Left ventricle myocardium superior (tissue), 1 donor: ENCODE data around the gene BCL7C. TPM values are rescaled to one million over a fixed set of nuclear protein-coding genes. Genes with fewer than 3 reads are reported as not detected.
"Not testable (repeated sequence)": the region's sequence is repeated elsewhere in the genome, so short reads cannot be mapped to it uniquely, and the experiment has no call there.

Source experiments
- ATAC-seq: fragments of 200-7000 bp; cut with Tn5 transposase; one replicate; pipeline ENCODE4 v1.9.1; 2020; ENCODE audit warnings: mild to moderate bottlenecking, moderate library complexity
- DNase-seq: peaks from one replicate; pipeline ENCODE4 v3.0.0-alpha.2; 2020
- intact Hi-C: fragments of 100-400 bp; cut with micrococcal nuclease; formaldehyde crosslinking; loops from one replicate; pipeline ENCODE4 v1.11.0; 2022
- long read RNA-seq: library from polyadenylated mRNA; unstranded; transcript quantifications from one replicate; pipeline ENCODE4 v2.0.0, GENCODE V29; 2021
- total RNA-seq: library from RNA; stranded (reverse); fragmentation: NEBNext Ultra II Directional; extraction: Animal tissue kit (Norgen Biotek cat#: 25700); gene quantifications from one replicate; pipeline ENCODE4 v1.2.1, GENCODE V29; 2021
- donor health status: DM: no; HTN: yes; CAD: no; lungs with severe emphysema.

The BCL7C gene
- total RNA-seq: 29.6 TPM
- long read RNA-seq, transcript BCL7C-202 (6 exons, 2,409 nt): minor isoform, 6 of 109 reads
- long read RNA-seq, transcript BCL7C-203 (6 exons, 1,603 nt): minor isoform, 30 of 109 reads
- long read RNA-seq, transcript BCL7C-201 (6 exons, 1,740 nt): major isoform, 47 of 109 reads
- long read RNA-seq, partial matches to known transcripts: 10 of 109 reads
- long read RNA-seq, other reads (novel, unspliced or antisense): 16 of 109 reads

DNA sequence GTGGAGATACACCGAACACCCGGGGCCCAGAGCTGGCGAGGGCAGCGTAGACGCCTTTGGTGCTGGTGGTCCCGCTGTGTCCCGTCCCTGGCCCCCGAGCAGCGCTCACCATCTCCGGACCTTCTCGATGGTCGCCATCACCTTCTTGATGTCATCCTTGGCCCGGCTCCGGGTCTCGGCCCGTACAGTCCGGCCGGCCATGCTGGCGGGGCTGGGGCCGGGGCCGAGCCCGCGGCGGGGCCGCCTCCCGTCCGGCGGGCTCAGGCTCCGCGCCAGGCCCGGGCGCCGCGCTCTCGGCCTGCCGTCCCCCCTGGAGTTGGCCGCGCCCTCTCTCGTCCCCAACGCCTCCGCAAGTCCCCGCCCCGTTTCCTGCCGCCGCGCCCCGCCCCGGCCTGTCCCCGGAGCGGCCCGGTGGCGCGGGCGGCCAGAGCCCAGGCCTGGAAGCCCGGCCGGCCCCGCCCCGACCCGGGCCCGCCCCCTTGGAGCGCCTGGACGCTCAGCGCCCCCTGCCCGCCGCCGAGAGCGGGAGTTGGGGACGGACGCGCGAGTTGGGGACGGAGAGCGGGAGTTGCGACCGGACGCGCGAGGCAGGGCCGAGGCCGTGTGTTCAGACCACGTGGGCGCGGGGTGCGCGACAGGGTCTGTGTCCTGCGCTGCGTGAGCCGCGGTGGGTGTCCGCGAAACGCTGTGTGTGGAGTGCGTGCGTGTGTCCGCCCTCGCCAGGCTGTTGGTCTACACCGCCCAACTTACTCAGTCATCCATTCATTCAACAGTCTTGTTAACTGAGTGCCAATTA lies at the start of gene BCL7C:
Gene BCL7C (minus strand): TSS at position 334 of the 796 bp plus-strand sequence. CDS start 133 bp downstream, at position 201.
- intact Hi-C loops: no loop called here

DNA sequence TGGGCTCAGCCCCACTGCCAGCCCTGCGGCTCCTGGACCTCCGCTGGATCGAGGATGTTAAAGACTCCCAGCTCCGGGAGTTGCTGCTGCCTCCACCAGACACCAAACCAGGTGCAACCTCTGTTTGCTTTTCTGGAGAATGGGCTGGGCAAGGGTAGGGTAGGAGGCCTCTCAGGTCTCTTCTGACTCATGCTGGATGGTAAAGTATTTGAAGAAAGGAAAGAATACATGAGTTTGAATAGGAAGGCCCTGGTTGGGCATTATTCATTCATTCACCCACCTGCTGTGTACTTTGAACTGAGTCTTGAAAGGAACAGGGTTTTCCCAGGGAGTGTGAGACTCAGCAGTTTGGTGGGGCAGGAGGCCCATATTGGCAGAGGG lies 48.5 kb upstream of the BCL7C start:
- no peak for ATAC-seq
- intact Hi-C loops: no loop called here
- DNase-seq: no peak

More for the DNA sequence above, at the start of gene BCL7C:
- DNase-seq: peak; percentile 97
- ATAC-seq: peak; percentile 82

DNA sequence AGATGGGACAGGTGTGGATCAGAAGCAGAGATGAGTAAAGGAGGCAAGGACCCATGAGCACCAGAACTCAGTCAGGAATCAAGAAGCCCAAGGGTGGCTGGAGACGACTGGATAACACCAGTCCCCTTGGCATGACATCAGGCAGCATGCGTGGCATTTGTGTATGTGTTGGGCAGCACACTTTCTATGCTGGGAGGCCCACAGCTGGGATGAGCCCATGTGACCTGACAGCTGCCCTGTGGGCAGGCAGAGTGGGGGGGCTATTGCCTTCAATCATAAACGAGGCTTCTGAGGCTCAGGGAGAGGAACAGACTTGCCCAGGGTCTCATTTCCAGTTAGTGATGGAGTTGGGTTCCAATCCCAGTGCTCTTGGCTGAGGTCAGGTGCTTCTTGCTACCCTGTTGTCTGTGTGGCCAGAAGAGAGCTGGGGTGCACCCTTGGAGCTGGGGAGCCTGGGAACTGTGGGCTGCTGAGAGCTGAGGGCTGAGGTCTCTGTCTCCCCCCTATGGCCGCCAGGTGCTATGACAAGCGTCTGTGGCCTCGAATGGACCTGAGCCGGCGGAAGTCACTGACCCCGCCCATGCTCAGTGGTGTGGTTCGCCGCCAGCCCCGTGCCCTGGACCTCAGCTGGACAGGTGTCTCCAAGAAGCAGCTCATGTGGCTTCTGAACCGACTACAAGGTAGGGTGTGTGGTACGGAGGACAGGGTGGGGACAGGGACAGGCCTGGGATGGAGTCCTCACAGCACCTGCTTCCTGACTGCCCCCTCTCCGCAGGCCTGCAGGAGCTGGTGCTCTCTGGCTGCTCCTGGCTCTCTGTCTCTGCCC lies 47.9 kb upstream of the BCL7C start:
- DNase-seq (peak; percentile 83), ATAC-seq (peak; percentile 89)
- intact Hi-C loops: no loop called here

DNA sequence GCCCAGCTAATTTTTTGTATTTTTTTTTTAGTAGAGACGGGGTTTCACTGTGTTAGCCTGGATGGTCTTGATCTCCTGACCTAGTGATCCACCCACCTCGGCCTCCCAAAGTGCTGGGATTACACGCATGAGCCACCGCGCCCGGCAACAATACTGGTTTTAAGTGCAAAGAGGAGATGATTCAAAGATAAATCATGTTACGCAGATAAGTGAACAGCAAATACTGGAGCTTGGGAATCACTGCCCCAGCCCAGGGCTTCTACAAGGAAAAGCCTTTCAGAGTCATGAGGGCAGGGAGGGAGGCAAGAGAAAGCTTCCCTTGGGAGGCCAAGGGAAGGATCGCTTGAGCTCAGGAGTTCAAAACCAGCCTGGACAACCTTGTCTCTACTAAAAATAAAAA lies 45.7 kb upstream of the BCL7C start:
- ATAC-seq, intact Hi-C loops, DNase-seq: not testable (repeated sequence)

DNA sequence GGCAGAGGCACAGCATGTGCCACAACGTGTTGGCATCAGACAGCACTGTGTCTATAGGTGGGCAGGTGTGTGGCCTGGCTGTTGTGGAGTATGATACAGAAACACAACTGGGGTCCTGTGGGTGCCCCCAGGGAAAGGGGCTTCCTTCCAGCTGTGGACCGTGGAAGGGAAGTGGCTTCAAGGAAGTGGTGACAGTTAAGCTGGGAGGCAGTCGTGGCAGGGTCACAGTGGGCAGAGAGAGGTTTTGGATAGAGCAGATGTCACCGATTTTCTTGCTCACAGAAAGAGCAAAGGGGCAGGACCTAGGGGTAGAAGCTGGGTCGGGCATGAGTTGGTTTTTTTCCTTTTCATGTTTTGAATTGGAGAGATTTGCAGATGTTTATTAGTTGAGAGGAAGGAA lies 43.8 kb upstream of the BCL7C start:
- no peak for ATAC-seq
- no peak for DNase-seq
- intact Hi-C loops: no loop called here

DNA sequence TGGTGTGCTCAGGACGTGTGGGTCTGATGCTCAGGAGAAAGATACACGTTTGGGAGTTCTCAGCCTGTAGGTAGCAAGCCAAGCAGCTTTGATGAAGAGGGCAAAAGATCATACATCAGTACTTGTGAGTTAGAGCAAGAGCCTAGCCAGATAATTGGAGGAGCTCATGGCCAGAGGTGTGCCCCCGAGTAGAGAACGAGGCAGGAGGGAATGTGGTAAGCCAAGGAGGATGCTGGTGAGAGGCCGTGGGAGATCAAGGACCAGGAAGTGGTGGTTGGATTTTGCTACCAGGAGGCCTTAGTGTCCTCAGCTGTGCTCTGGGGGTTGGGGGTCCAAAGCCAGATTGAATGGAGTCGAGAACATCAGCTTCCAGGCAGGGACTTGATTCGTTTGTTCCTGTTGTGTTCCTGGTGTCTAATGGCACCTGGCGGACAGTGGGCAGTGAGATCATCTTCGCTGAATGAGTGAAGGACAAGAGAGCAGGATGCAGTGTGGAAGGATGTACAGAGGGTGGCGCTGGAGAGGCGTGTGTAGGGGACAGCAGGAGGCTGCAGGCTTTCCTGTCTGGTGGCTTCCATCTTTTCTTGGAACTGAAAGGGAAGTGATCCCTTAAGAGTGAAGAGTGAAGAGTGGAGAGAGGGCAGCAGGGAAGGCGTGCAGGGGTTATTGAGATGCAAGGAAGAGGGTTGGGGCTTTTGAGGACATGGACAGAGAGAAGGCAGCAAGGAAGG lies 41.1 kb upstream of the BCL7C start:
- ATAC-seq (no peak), DNase-seq (peak; percentile 57)
- intact Hi-C loops: no loop called here

DNA sequence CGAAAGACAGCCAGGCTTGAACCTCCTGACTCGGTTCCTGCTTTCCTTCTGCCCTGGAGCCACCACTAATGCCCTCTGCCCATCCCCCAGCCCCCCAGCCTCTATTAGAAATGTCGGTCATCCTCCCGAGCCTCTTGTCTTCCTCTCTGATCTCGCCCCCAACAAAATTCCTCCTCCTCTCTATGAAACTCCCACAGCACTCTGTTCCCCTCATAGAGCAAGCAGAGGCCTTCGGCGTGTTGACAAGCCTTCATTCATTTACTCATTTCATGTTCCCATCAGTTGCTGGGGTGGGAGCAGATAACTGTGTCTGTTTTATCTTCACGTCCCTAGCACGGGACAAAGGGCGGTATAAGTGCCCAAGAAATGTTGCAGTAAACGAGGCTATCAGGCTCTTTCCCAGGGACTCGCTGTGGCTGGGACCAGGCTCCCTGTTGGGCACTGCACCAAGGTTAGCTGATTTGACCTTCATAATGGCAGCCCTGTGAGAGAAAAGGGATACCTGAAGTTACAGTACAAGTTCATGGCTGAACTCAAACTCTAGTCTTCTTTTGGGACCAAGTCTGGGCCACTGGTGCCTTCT lies 37.3 kb upstream of the BCL7C start:
- ATAC-seq: peak; percentile 41
- intact Hi-C loops: no loop called here
- no peak for DNase-seq

DNA sequence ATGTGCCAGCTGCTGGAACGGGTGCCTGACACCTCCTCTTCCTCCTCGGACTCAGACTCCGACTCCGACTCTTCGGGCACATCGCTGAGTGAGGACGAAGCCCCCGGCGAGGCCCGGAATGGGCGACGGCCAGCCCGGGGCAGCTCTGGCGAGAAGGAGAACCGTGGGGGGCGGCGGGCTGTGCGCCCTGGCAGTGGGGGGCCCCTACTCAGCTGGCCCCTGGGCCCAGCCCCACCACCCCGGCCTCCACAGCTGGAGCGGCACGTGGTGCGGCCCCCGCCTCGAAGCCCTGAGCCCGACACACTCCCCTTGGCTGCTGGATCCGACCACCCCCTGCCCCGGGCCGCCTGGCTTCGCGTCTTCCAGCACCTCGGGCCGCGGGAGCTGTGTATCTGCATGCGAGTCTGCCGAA lies 36.3 kb upstream of the BCL7C start:
- ATAC-seq: no peak
- intact Hi-C loops: no loop called here

DNA sequence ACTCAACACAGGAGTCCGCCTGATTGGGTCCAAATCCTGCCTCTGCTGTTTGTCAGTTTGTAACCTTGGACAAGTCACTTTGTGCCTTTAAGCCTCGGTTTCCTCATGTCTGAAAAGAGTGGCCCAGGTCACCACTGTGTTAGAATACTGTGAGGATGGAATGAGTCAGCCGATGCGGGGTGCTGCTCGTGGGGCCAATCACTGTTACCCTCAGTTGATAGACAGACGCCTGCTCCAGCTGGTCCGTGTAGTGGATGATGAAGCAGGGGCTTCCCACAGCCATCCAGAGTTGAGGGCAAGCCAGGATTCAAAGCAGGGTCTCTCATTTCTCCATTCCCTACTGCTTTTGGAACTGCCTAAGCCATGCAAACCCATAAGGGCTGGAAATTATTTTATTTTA lies 35.3 kb upstream of the BCL7C start:
- intact Hi-C loops: no loop called here
- DNase-seq (no peak), ATAC-seq (no peak)

More for the DNA sequence above, 36.3 kb upstream of the BCL7C start:
- DNase-seq: no peak

DNA sequence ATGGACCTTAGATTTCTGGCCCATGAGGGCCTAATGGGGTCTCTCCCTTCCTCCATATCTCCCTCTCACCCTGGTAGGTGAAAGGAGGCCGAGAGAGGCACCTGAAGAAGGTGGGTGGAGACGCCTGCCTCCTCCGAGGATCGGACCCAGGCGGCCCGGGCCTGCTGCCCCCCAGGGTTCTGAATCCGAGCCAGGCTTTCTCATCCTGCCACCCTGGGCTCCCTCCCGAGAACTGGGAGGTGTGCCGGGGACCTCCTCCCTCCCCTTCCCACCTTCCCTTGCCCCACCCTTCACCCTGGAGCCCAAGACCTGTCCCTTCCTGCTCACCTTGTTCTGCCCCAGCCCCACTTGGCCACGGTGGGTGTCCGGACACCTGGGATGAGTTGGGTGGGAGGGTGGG lies 34.5 kb upstream of the BCL7C start:
- intact Hi-C loops: no loop called here
- DNase-seq: no peak
- no peak for ATAC-seq

DNA sequence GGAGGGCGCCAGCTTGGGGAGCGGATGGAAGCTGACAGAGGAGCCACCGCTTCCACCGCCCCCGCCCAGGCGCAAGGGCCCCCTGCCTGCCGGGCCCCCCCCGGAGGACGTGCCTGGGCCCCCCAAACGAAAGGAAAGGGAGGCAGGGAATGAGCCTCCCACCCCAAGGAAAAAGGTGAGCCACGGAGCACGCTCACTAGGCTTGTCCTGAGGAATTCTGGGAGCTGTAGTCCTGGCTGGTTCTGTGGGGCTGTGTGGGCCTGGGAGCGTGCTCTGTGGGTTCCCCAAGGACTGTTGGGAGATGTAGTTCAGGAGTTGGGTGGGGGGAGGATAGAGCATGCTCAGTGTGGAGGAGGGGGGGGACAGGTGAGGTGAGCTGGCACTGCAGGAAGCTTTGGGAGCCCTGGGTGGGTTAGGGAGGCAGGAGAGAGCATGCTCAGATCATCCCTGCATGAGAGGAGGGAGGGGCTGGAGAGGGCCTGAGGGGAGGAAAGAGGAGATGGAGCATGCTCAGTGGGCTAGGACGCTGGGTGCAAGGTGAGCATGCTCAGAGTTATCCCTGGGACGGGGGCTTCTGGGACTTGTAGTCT lies 34.0 kb upstream of the BCL7C start:
- ATAC-seq: peak; percentile 31
- DNase-seq: peak; percentile 52
- intact Hi-C loops: no loop called here

DNA sequence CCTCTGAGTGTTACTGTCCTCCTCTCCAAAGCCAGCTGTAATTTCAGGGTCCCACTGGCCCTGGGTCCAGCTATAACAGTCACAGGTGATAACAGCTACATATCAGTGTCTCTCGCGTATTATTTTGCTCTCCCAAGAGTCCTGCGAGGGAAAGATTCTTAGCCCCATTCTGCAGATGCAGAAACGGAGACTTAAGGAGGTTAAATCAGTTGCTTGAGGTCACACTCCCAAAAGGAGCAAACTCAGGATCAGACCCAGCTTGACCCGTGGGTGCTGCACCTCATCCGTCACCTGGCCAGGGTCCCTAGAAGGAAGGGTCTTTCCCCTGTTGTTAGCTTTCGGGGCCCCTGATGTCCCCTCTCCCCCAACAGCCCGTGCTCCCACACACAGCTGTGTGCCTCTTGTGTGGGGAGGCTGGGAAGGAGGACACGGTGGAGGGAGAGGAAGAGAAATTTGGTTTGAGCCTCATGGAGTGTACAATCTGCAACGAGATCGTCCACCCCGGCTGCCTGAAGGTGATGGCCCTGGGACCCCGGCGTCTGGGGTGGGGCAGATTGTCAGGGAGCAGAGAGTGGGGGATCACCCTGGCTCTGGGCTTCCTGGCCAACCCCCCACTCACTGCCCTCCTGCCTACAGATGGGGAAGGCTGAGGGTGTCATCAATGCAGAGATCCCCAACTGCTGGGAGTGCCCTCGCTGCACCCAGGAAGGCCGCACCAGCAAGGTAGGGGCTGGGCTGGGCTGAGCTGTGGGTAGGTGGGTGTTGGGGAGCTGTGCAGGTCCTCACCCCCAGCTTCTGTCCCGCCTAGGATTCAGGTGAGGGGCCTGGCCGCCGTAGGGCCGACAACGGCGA lies 33.3 kb upstream of the BCL7C start:
- ATAC-seq: no peak
- no peak for DNase-seq
- intact Hi-C loops: no loop called here

DNA sequence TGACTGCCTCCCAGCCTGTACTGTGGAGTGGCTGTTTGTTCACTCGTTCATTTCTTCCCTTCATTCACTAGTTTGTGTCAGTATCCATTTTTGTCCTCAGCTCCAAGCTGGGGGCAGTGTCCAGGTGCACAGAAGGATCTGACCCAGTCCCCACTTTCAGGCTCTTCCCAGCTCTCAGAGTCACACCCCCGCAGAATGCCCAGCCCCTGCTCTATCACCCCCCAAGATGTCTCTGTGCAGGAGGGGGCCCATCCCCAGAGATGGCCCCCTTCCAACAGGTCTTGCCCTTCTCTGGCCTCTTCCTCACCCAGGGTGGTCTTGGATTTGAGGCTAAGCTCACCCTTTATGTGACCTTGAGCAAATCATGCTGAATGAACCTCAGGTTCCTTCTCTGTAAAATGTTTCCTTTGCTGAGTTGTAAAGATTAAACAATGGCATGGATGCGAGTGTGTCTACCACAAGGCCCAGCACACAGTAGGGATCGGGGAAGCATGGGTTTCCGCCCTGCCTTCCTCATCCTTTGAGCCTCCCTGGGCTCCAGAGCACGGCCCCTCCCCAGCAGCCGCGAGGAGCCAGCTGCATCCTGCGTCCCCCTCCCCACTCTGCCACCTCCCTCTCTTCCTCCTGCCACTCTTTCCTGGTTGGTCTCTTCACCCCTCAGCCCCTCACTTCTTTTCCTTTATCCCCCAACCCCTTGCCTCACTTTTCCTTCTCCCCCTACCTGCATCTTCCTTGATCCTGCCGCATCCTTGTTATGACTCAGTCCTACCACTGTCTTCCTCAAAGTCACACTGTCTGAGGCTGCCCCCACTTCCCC lies 32.3 kb upstream of the BCL7C start:
- intact Hi-C loops: no loop called here
- no peak for DNase-seq
- no peak for ATAC-seq

DNA sequence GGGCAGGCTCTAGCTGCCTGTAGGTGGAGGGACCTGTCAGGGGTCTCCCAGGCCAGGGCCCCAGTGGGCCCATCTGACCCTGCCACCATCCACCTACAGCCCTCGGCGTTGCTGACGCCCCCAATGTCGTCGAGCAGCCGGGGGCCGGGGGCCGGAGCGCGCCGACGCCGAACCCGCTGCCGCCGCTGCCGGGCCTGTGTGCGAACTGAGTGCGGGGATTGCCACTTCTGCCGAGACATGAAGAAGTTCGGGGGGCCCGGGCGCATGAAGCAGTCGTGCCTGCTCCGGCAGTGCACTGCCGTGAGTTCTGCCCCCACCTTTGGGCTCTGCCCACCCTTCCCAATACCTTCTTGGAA lies 31.7 kb upstream of the BCL7C start:
- intact Hi-C loops: no loop called here
- DNase-seq: no peak
- no peak for ATAC-seq

DNA sequence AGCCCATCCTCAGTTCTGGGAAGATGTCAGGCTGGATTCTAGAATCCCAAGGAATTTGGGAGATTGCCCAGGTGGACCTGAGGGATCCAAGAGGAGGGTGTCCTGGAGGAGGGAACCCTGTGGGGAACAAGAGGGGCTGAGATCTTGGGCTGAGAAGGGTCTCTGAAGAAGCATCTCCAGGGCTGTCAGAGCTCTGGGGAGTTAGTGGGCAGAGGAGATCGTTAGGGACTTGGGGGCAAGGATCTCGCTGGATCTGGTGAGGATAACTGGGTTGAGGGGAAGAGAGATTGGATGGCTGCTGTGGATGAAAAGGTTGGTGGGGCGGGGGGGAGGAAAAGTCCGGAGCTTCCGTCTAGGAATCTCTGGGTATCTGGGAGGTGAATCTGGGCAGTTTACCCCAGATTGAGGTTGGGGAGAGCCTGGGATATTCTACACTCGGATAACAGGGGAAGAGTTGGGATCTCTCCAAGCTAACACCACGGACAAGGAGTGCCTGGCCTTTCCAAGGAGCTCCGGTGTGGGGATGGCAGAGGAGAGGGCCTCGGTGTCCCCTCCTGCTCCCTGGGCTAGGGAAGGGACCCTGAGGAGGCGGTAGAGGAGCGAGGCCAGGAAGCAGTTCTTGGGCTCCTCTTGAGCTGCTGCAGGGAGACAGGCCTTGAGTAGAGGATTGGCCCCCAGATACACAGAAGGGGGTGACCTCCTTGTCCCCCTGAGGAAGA lies 31.2 kb upstream of the BCL7C start:
- DNase-seq (no peak), ATAC-seq (no peak)
- intact Hi-C loops: no loop called here
